Measurements from ENCODE around the gene EVC.

Gene EVC

GRCh38 chr4:5845035-5845905 is 134.3 kb downstream of the EVC start:
- TF ChIP-seq EP300 (IDR thresholded peaks at IDR 0.05; ENCODE audit: borderline replicate concordance) (no peak), ZBTB7A (IDR thresholded peaks at IDR 0.05; ENCODE audit: low read depth) (no peak), FOXM1 (IDR thresholded peaks at IDR 0.05; ENCODE audit: borderline replicate concordance, low read depth) (no peak), RAD21 (IDR thresholded peaks at IDR 0.05; ENCODE audit: low read depth) (no peak), REST (IDR thresholded peaks at IDR 0.05; ENCODE audit: low read depth) (no peak), TEAD4 (IDR thresholded peaks at IDR 0.05) (no peak), TCF12 (IDR thresholded peaks at IDR 0.05; ENCODE audit: low read depth) (no peak), YY1 (IDR thresholded peaks at IDR 0.05; ENCODE audit: low read depth) (no peak), NFIC (IDR thresholded peaks at IDR 0.05) (no peak), EGR1 (IDR thresholded peaks at IDR 0.05) (no peak), USF1 (IDR thresholded peaks at IDR 0.05) (no peak), MAX (IDR thresholded peaks at IDR 0.05) (no peak), TAF1 (IDR thresholded peaks at IDR 0.05; ENCODE audit: low read depth) (no peak), CEBPB (IDR thresholded peaks at IDR 0.05) (no peak), CREB1 (IDR thresholded peaks at IDR 0.05; ENCODE audit: low read depth) (no peak)

GRCh38 chr4:5851637-5852301 is 140.8 kb downstream of the EVC start:
- TF ChIP-seq TAF1 (IDR thresholded peaks at IDR 0.05; ENCODE audit: low read depth) (no peak), YY1 (IDR thresholded peaks at IDR 0.05; ENCODE audit: low read depth) (no peak), NFIC (IDR thresholded peaks at IDR 0.05) (no peak), TCF12 (IDR thresholded peaks at IDR 0.05; ENCODE audit: low read depth) (no peak), TEAD4 (IDR thresholded peaks at IDR 0.05) (no peak), FOXM1 (IDR thresholded peaks at IDR 0.05; ENCODE audit: borderline replicate concordance, low read depth) (no peak), CEBPB (IDR thresholded peaks at IDR 0.05) (no peak), EGR1 (IDR thresholded peaks at IDR 0.05) (no peak), USF1 (IDR thresholded peaks at IDR 0.05) (no peak), MAX (IDR thresholded peaks at IDR 0.05) (no peak), RAD21 (IDR thresholded peaks at IDR 0.05; ENCODE audit: low read depth) (no peak), REST (IDR thresholded peaks at IDR 0.05; ENCODE audit: low read depth) (no peak)

GRCh38 chr4:5852523-5853202 is 141.7 kb downstream of the EVC start:
- TF ChIP-seq USF1 (IDR thresholded peaks at IDR 0.05) = no peak
- no peak for TF ChIP-seq YY1 (IDR thresholded peaks at IDR 0.05; ENCODE audit: low read depth)
- no peak for TF ChIP-seq CREB1 (IDR thresholded peaks at IDR 0.05; ENCODE audit: low read depth)
- no peak for TF ChIP-seq EP300 (IDR thresholded peaks at IDR 0.05; ENCODE audit: borderline replicate concordance)
- TF ChIP-seq TCF12 (IDR thresholded peaks at IDR 0.05; ENCODE audit: low read depth) = no peak
- no peak for TF ChIP-seq MAX (IDR thresholded peaks at IDR 0.05)
- TF ChIP-seq FOXM1 (IDR thresholded peaks at IDR 0.05; ENCODE audit: borderline replicate concordance, low read depth) = no peak
- TF ChIP-seq RAD21 (IDR thresholded peaks at IDR 0.05; ENCODE audit: low read depth) = no peak
- no peak for TF ChIP-seq NFIC (IDR thresholded peaks at IDR 0.05)
- no peak for TF ChIP-seq ZBTB7A (IDR thresholded peaks at IDR 0.05; ENCODE audit: low read depth)
- TF ChIP-seq TEAD4 (IDR thresholded peaks at IDR 0.05) = no peak

GRCh38 chr4:5854929-5855328 is 143.9 kb downstream of the EVC start:
- no peak for TF ChIP-seq RAD21 (IDR thresholded peaks at IDR 0.05; ENCODE audit: low read depth)
- no peak for TF ChIP-seq TAF1 (IDR thresholded peaks at IDR 0.05; ENCODE audit: low read depth)
- no peak for TF ChIP-seq EGR1 (IDR thresholded peaks at IDR 0.05)
- no peak for TF ChIP-seq NFIC (IDR thresholded peaks at IDR 0.05)
- no peak for TF ChIP-seq TEAD4 (IDR thresholded peaks at IDR 0.05)
- TF ChIP-seq TCF12 (IDR thresholded peaks at IDR 0.05; ENCODE audit: low read depth) = no peak
- no peak for TF ChIP-seq USF1 (IDR thresholded peaks at IDR 0.05)
- TF ChIP-seq ZBTB7A (IDR thresholded peaks at IDR 0.05; ENCODE audit: low read depth) = no peak
- TF ChIP-seq CREB1 (IDR thresholded peaks at IDR 0.05; ENCODE audit: low read depth) = no peak
- no peak for TF ChIP-seq EP300 (IDR thresholded peaks at IDR 0.05; ENCODE audit: borderline replicate concordance)
- no peak for TF ChIP-seq YY1 (IDR thresholded peaks at IDR 0.05; ENCODE audit: low read depth)
- TF ChIP-seq REST (IDR thresholded peaks at IDR 0.05; ENCODE audit: low read depth) = no peak
- no peak for TF ChIP-seq MAX (IDR thresholded peaks at IDR 0.05)
- no peak for TF ChIP-seq CEBPB (IDR thresholded peaks at IDR 0.05)
- TF ChIP-seq FOXM1 (IDR thresholded peaks at IDR 0.05; ENCODE audit: borderline replicate concordance, low read depth) = no peak
